NCI-H2227 (cell line): ENCODE data around the gene CSAD.
"Not testable (repeated sequence)": the region's sequence is repeated elsewhere in the genome, so short reads cannot be mapped to it uniquely, and the experiment has no call there.

Experiments used
- DNase-seq: peaks from one replicate; lab custom pipeline; 2025; ENCODE audit not compliant: unreplicated experiment; lab: John Stamatoyannopoulos, UW

Gene CSAD

GRCh38 chr12:53218551-53219291 lies 38.0 kb upstream of the CSAD start:
- no peak for DNase-seq

DNA sequence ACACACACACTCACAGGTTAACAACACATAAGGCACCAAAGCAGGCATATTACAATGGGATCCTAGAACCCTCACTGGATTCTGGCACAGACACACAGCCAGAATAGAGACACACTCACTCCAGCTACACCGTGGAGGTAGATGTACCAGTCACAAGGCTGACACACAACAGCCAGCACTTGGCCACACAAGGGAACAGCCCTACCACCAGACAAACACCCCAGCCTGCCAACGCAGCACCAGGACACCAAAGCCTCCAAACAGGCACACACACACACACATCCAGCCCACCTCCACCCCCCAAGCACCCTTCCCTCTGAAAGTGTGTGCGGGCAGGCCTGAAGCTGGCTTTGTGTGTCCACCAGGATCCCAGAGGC lies 37.2 kb upstream of the CSAD start:
- DNase-seq = no peak

DNA sequence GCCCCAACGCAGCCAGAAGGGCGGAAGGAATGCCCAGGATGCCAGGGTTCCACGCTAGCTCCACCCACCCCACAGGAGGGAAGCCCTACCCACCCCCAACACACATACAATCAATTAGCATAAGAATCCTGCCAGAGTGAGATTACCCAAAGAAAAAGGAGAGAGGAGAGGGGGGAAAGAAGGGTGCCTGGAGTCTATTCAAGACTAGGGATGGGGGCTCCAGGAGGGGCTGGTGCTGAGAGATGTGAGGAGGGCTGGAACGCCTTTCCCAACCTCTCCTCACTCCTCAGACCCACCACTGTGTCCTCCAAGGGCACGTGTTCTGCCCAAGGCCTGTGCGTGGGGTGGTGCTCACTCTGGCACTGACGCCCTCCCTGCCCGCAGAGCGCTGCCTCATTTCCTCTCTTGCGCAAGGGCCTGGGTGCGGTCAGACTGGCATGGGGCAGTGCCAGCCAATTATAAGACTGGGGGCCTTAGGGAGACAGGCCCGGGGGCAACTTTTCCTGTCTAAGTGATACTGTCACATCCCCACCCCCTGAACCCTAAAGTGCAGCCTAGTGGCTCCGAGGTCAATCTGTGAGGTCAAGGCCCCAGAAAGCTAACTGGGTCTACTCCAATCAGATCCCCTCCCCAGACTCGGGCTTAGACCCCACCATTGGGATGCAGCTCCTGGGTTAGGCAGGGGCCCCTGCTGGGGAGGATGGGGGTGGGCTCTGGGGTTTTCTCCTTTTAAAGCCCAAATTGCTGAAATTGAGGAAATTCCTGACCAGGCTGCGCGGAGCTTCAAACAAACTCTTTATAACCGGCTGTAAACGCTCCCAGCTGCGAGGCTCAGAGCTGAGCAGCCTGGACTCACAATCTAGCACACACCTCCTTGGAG lies 36.6 kb upstream of the CSAD start:
- DNase-seq = no peak

- DNase-seq = no peak
Observed at GRCh38 chr12:53215497-53215896, 34.8 kb upstream of the CSAD start.

DNA sequence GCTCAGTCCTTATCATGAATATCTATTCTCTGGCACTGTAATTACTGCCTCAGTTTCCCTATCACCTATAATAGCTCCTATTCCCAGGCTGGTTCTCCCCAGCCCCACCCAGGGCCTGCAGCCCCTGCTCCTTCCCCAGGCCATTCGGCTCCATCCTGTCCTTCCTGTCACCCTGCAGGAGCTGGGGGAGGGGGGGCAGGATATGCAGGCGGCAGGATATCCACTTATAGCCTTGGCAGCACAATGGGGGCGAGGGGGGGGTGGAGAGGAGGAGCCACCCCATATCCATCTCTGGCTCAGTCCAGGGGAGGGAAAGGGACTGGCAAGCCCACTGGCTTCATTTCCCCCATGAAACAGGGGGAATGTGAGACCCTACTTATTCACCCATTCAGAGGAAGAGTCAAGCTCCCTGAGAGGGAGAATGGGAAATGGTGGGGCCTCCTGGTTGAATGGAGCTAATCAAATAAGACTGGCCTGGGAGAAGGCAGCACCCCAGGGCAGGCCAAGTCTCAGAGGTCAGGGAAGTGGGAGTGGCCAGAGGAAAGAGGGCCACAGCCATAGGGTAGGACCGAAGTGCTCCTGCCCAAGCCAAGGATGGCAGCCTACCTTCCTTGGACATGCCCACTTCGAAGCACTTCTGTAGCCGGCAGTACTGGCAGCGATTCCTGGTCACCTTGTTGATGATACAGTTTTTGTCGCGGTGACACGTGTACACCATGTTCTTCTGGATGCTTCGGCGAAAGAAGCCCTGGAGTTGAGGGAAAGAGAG lies 34.1 kb upstream of the CSAD start:
- DNase-seq = no peak

- no peak for DNase-seq
Observed at GRCh38 chr12:53214221-53214620, 33.5 kb upstream of the CSAD start.

GRCh38 chr12:53213348-53213747 lies 32.6 kb upstream of the CSAD start:
- DNase-seq = peak; percentile 81

- DNase-seq = no peak
Observed at GRCh38 chr12:53212931-53213330, 32.2 kb upstream of the CSAD start.

GRCh38 chr12:53211476-53212381 lies 31.0 kb upstream of the CSAD start:
- no peak for DNase-seq

GRCh38 chr12:53210843-53211242 lies 30.1 kb upstream of the CSAD start:
- no peak for DNase-seq

- DNase-seq = no peak
Observed at GRCh38 chr12:53208877-53209463, 28.2 kb upstream of the CSAD start.

GRCh38 chr12:53208435-53208834 lies 27.7 kb upstream of the CSAD start:
- no peak for DNase-seq

- no peak for DNase-seq
Observed at GRCh38 chr12:53207042-53207441, 26.3 kb upstream of the CSAD start, which contains the start of gene ITGB7. Gene ITGB7 (minus strand): TSS chr12:53207251. CDS start chr12:53200443, 6,808 bp downstream.

DNA sequence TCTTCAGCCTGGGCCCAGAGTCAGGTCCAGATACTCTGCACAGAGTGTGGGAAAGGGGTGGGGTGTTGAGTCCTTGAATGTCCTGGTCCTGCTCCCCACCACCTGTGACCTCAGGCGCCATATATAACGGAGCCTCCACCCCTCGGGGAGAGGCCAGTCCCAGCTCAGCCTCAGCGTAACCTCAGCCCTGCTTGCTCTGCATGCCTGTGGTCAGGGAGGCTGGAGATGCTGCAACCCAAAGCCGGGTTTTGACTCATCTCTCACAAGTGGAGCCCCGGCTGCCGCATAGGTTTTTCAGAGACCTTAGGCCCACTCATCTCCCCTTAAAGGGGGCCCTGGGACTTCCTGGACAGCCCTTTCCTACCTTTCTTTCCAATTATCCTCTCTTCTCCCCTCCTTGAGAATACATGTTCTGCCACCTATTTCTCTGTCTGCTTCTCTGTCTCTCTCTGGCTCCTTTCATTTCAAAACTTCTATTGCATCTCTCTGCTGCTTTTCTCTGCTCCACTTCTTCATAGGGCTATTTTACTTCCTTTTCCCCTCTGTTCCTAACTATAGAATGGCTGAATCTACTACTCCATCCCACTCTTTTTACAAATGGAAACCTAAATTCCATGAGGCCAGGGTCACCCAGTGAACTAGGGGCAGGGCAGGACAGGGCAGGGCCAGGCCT lies 25.2 kb upstream of the CSAD start:
- DNase-seq = no peak

- DNase-seq = no peak
Observed at GRCh38 chr12:53204351-53204750, 23.6 kb upstream of the CSAD start.

DNA sequence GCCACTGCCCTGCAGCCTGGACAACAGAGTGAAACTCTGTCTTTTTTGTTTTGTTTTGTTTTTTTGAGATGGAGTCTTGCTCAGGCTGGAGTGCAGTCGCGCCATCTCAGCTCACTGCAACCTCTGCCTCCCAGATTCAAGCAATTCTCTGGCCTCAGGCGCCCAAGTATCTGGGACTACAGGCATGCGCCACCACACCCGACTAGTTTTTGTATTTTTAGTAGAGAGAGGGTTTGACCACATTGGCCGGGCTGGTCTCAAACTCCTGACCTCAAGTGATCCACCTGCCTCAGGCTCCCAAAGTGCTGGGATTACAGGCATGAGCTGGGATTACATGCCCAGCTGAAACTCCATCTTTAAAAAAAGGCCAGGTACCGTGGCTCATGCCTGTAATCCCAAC lies 21.6 kb upstream of the CSAD start:
- DNase-seq = not testable (repeated sequence)

DNA sequence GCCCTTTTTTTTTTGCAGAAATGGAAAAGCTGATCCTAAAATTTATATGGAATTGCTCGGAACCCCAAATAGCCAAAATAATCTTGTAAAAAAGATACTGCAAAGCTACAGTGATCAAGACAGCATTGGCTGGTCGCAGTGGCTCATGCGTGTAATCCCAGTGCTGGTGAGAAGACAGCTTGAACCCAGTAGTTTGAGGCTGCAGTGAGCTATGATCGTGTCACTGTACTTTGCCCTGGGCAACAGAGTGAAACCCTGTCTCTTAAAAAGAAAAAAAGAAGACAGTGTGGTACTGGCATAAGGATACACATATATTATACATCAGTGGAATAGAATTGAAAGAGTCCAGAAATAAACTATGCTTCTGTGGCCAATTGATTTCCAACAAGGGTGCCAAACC lies 20.9 kb upstream of the CSAD start:
- DNase-seq = no peak

DNA sequence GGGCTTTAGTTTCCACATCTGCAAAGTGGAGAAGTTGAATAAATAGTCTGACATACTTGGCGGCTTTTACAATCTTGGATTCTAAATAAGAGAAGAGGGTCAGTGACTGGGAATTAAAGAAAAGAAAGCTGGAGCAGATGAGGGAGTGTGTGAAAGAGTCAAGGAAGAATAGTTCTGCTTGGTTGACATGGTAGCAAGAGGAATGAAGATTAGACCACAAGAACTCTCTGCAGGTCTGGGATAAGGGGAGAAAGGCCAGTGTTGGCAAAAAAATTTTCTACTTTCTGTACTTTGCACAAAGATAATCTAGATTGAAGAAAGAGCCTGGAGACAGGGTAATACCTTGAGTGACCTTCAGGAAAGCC lies 20.4 kb upstream of the CSAD start:
- DNase-seq = no peak

DNA sequence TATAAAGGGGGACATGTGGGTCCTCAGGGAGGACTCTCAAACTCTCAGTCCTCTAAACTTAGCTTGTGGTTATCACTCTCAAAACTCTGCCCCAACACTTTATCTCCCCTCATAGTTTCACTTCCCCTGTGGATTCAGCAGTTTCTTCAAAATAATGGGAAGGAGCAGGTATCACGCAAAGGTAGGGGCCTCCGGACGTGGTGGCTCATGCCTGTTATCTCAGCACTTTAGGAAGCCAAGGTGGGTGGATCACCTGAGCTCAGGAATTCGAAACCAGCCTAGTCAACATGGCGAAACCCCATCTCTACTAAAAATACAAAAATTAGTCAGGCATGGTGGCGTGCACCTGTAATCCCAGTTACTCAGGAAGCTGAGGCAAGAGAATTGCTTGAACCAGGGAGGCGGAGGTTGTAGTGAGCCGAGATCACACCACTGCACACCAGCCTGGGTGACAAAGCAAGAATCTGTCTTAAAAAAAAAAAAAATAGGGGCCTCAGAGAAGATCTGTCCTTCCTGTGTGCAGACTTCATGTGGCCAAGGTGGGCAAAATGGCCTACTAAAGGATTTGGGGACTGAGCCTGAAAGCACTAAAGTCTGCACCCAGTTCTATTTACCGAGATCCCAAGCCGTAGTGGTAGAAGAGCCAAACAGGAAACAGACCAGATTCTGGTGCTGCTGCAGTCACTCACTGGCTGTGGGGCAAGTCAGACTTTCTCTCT lies 19.9 kb upstream of the CSAD start:
- no peak for DNase-seq
